Bronchial smooth muscle cell (primary cell): ENCODE results near the gene AADAT. TPM values are rescaled to one million over a fixed set of nuclear protein-coding genes. Genes with fewer than 3 reads are reported as not detected.

Experiments used
- total RNA-seq: library from RNA; depleted of rRNA; stranded (reverse); fragments of >200 nt; gene quantifications from 2 replicates; pipeline ENCODE4 v1.2.1, GENCODE V29; 2014

The AADAT gene
- total RNA-seq, result 2.0 and 2.1 TPM in 2 replicates

DNA sequence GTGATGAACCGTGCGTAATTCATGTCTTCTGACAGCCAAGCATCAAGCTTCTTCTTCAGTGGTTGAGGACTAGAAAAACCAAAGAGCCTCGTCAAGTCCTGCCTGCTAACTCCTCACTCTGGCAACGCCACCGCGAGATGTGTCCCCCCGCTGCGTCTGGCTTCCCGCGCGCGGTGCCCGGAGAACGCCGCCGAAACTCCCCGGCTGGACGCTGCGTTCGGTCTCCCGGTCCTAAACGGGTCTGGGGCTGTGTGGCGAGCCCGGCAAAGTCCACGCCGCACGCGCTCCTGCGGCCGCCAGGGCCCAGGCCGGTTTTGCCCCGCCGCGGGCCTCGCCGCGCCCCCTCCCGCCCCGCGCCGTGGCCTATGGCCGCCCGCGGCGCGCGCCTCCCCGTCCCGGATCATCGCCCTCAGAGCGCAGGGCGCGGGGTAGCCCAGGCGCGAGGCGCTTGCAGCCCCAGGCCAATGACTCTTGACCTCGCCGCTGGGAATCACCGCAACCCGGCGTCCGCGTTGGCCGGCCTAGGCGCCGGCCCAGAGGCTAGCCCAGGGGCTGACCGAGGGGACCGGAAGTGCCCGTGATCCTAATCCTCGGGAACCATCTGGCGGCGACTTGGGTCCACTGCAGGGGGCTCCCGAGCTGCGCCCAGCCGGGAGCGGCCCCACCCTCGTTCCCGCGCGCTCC lies at the start of gene AADAT:
Gene AADAT (minus strand): TSS at position 289 of the 684 bp plus-strand sequence. CDS start 266 bp downstream, at position 23.

DNA sequence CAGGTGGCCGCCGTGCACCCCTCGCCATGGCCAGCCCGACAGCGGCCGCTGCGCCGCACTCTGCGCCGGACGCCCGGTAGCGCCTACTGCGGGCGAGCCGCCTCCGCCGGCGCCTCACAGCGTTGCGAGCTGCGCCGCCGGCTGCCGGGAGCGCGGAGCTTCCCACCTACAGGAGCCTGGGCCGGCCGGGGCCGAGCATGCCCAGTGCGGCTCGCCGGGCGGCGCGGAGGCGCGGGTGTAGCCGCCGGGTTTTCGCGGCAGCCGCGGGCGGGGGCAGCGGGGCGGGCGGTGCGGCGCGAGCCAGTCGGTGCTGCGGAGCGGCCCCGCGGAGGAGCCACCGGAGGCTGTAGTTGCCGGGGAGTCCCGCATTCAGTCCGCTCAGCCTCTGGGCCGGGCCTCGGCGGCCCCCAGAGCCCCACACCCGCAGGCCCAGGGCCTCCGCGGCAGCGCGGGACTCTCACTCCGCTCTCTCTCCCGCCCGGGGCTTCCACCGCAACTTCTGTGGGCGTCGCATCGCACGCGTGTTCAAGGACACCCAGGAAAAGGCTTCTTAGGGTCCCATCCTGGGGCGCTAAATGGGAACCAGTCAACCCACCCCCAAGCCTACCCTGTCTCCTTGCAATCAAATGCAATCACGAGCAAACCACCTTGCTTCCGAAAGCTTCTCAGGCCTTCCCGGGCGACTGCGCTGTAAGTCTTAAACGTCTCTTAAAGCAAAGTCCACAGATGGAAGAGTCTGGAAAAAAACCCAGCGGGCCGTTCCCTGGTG lies 63.3 kb downstream of the AADAT start, which contains the start of gene MFAP3L:
Gene MFAP3L (minus strand): TSS at position 143 of the 769 bp plus-strand sequence. CDS start 20,518 bp downstream, outside the sequence.

Other genes starting within 250 kb of the AADAT start
- gene MFAP3L, start 63.6 kb downstream of the AADAT start, total RNA-seq, result 0.63 and 1.0 TPM in 2 replicates